ENCODE data around the gene SLC9A9. TPM values are rescaled to one million over a fixed set of nuclear protein-coding genes. Genes with fewer than 3 reads are reported as not detected.

Gene SLC9A9
- total RNA-seq, 1 donor from 2014 or later, result 3.5 TPM

DNA sequence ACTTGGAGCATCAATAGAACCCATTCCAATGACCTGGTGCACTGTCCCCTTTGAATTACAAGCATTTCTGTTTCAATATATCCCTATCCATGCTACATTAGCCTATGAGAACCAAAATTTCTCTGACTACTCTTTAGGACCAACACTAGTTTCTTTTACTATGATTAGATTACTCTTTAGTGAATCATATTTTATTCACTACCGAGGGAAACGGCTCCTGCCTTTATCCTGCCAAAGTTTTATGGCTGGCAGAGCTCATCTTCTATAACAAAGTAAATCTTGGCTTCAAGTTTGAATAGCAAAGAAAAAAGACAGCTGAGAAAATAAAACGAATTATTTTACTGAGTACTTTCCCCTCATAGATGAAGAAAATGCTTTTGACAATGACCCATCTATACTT lies 120.9 kb downstream of the SLC9A9 start:
- TF ChIP-seq, protein P1, sequence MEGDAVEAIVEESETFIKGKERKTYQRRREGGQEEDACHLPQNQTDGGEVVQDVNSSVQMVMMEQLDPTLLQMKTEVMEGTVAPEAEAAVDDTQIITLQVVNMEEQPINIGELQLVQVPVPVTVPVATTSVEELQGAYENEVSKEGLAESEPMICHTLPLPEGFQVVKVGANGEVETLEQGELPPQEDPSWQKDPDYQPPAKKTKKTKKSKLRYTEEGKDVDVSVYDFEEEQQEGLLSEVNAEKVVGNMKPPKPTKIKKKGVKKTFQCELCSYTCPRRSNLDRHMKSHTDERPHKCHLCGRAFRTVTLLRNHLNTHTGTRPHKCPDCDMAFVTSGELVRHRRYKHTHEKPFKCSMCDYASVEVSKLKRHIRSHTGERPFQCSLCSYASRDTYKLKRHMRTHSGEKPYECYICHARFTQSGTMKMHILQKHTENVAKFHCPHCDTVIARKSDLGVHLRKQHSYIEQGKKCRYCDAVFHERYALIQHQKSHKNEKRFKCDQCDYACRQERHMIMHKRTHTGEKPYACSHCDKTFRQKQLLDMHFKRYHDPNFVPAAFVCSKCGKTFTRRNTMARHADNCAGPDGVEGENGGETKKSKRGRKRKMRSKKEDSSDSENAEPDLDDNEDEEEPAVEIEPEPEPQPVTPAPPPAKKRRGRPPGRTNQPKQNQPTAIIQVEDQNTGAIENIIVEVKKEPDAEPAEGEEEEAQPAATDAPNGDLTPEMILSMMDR (IDR thresholded peaks at IDR 0.05), result no peak
- Mint-ChIP-seq H3K36me3 (ENCODE audit: unreplicated experiment) (no peaks in the 10 kb centered on the region), H3K27ac (ENCODE audit: unreplicated experiment) (no peak overlapping the region), H3K9me3 (ENCODE audit: unreplicated experiment) (no peaks in the 10 kb centered on the region), H3K4me3 (ENCODE audit: unreplicated experiment) (no peak overlapping the region), H3K4me1 (ENCODE audit: unreplicated experiment) (no peaks in the 10 kb centered on the region), H3K27me3 (ENCODE audit: unreplicated experiment) (peaks cover 10% of the 10 kb centered on the region)
- DNase-seq (ENCODE audit: extremely low spot score, unreplicated experiment), result no peak

DNA sequence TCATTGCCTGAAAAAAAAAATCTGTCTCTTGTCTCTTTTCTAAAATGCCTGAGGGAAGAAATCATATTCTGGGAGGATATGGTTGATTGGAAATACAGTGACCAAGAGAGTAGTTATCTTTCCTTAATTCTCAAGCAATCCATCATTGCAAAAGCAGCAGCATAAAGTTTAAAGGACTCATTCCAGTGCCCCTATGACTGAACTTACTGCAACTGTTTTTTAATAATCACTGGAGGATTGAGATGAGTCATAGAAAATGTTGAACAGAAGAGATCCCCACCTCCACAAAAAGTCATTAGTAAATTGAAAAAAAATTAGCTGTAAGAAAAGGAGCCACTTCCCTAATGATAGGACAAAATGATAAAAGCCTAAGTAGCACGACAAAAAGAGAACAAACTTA lies 121.5 kb downstream of the SLC9A9 start:
- Mint-ChIP-seq H3K36me3 (ENCODE audit: unreplicated experiment) (no peaks in the 10 kb centered on the region), H3K27ac (ENCODE audit: unreplicated experiment) (no peak overlapping the region), H3K27me3 (ENCODE audit: unreplicated experiment) (peaks cover 10% of the 10 kb centered on the region), H3K4me1 (ENCODE audit: unreplicated experiment) (no peaks in the 10 kb centered on the region), H3K9me3 (ENCODE audit: unreplicated experiment) (no peaks in the 10 kb centered on the region), H3K4me3 (ENCODE audit: unreplicated experiment) (no peak overlapping the region)
- no peak for DNase-seq (ENCODE audit: extremely low spot score, unreplicated experiment)
- TF ChIP-seq, protein P1 (IDR thresholded peaks at IDR 0.05), result no peak

DNA sequence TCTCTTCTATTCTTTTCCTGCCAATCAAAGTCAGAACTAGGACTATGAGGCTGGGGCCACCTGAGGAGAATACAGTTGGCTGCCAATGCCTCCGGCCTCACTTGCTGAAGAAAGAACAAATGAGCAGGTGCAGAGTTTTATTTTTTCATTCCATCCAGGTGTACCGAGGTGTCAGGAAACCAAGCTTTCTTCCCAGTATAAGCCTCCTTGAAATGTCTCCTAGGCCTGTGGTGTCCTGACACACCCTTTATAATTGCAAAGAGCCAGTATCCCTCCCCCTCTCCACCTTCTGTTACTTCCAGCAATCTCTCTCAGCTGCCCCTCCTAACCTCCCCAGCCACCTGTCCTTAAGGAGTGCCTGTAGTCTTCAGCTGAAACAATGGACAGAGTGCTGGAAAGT lies 127.9 kb downstream of the SLC9A9 start:
- Mint-ChIP-seq H3K4me3 (ENCODE audit: unreplicated experiment) (no peak overlapping the region), H3K36me3 (ENCODE audit: unreplicated experiment) (no peaks in the 10 kb centered on the region), H3K9me3 (ENCODE audit: unreplicated experiment) (no peaks in the 10 kb centered on the region), H3K27ac (ENCODE audit: unreplicated experiment) (no peak overlapping the region), H3K4me1 (ENCODE audit: unreplicated experiment) (no peaks in the 10 kb centered on the region), H3K27me3 (ENCODE audit: unreplicated experiment) (peaks cover 10% of the 10 kb centered on the region)
- no peak for DNase-seq (ENCODE audit: extremely low spot score, unreplicated experiment)
- TF ChIP-seq, protein P1 (IDR thresholded peaks at IDR 0.05), result no peak

DNA sequence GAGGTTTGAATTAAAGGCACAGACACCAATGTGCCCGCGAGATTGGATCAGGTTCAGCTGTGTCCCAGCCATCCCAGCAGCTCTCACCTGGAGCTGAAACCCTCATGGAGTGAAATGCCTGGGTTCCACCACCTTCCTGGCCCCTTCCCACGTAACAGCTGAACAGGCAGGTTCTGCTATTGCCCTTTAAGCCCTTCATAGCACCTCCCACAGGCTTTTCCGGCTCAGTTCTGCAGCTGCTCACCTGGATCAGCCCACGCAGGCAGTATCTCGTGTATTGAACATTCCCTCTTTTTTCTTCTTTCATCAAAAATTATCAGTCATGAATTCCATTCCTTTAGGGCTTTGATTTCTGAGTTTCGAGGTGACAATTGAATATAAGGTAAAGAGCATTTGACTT lies 129.8 kb downstream of the SLC9A9 start:
- no peaks in the 10 kb centered on the region for H3K9me3 Mint-ChIP-seq (ENCODE audit: unreplicated experiment)
- no peak for DNase-seq (ENCODE audit: extremely low spot score, unreplicated experiment)
- TF ChIP-seq, protein P1 (IDR thresholded peaks at IDR 0.05), result no peak
- H3K4me1 Mint-ChIP-seq (ENCODE audit: unreplicated experiment), result no peaks in the 10 kb centered on the region
- no peaks in the 10 kb centered on the region for H3K36me3 Mint-ChIP-seq (ENCODE audit: unreplicated experiment)
- H3K4me3 Mint-ChIP-seq (ENCODE audit: unreplicated experiment), result no peak overlapping the region
- peaks cover 27% of the 10 kb centered on the region for H3K27me3 Mint-ChIP-seq (ENCODE audit: unreplicated experiment)
- no peak overlapping the region for H3K27ac Mint-ChIP-seq (ENCODE audit: unreplicated experiment)

DNA sequence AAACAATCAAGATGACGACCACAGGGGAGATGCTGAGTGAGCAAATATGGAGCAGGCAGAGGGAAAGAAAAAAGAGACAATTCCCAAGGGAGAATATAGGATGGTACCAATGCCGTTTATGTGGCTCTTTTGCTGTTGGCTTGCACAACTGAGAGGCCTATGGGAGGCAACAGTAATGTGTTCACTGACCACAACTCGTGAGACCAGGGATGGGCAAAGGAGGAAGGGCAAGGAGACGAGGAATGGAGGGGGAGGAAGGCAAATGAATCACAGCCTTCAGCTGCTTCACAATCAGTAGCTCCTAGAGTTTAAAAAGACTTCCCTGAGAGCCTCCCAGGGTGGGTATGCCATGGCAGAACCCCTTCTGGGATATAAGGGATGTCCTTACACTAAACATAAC lies 131.5 kb downstream of the SLC9A9 start:
- Mint-ChIP-seq H3K27ac (ENCODE audit: unreplicated experiment) (no peak overlapping the region), H3K27me3 (ENCODE audit: unreplicated experiment) (peaks cover 37% of the 10 kb centered on the region), H3K4me1 (ENCODE audit: unreplicated experiment) (no peaks in the 10 kb centered on the region), H3K36me3 (ENCODE audit: unreplicated experiment) (no peaks in the 10 kb centered on the region), H3K4me3 (ENCODE audit: unreplicated experiment) (no peak overlapping the region), H3K9me3 (ENCODE audit: unreplicated experiment) (no peaks in the 10 kb centered on the region)
- TF ChIP-seq, protein P1 (IDR thresholded peaks at IDR 0.05), result no peak
- no peak for DNase-seq (ENCODE audit: extremely low spot score, unreplicated experiment)

Data from osteocyte (in vitro differentiated cells).